ENCODE measurements around the gene PREX1. TPM values are rescaled to one million over a fixed set of nuclear protein-coding genes. Genes with fewer than 3 reads are reported as not detected.

The PREX1 gene
- total RNA-seq, 1 donor from 2014 or later: 65.5 TPM

- Mint-ChIP-seq H3K36me3 (ENCODE audit: low read depth) (peaks cover 50% of the 10 kb centered on the region), H3K9me3 (no peaks in the 10 kb centered on the region), H3K4me3 (no peak overlapping the region), H3K4me1 (peaks cover 48% of the 10 kb centered on the region), H3K27me3 (no peaks in the 10 kb centered on the region), H3K27ac (no peak overlapping the region)
- no peak for DNase-seq
- intact Hi-C loops (cut with micrococcal nuclease): no loop called here
These were observed 117.3 kb downstream of the PREX1 start for GRCh38 chr20:48710341-48711043.

- H3K27ac Mint-ChIP-seq: peak overlapping the region; percentile 32
- peaks cover 53% of the 10 kb centered on the region for H3K36me3 Mint-ChIP-seq (ENCODE audit: low read depth)
- H3K4me3 Mint-ChIP-seq: no peak overlapping the region
- H3K4me1 Mint-ChIP-seq: peaks cover 44% of the 10 kb centered on the region
- DNase-seq: no peak
- H3K9me3 Mint-ChIP-seq: no peaks in the 10 kb centered on the region
- intact Hi-C loops (cut with micrococcal nuclease): no loop called here
- H3K27me3 Mint-ChIP-seq: no peaks in the 10 kb centered on the region
These were observed 118.1 kb downstream of the PREX1 start for GRCh38 chr20:48709744-48710143.

- Mint-ChIP-seq H3K36me3 (ENCODE audit: low read depth) (peaks cover 52% of the 10 kb centered on the region), H3K27ac (peak overlapping the region; percentile 32), H3K9me3 (no peaks in the 10 kb centered on the region), H3K4me1 (peaks cover 41% of the 10 kb centered on the region), H3K27me3 (no peaks in the 10 kb centered on the region), H3K4me3 (no peak overlapping the region)
- no peak for DNase-seq
- intact Hi-C loops (cut with micrococcal nuclease): no loop called here
These were observed 118.6 kb downstream of the PREX1 start for GRCh38 chr20:48709058-48709691.

- no peak for DNase-seq
- intact Hi-C loops (cut with micrococcal nuclease): no loop called here
- H3K36me3 Mint-ChIP-seq (ENCODE audit: low read depth): peaks cover 51% of the 10 kb centered on the region
- H3K9me3 Mint-ChIP-seq: no peaks in the 10 kb centered on the region
- peak overlapping the region; percentile 23 for H3K27ac Mint-ChIP-seq
- H3K27me3 Mint-ChIP-seq: no peaks in the 10 kb centered on the region
- H3K4me3 Mint-ChIP-seq: no peak overlapping the region
- H3K4me1 Mint-ChIP-seq: peaks cover 37% of the 10 kb centered on the region
These were observed 119.2 kb downstream of the PREX1 start for GRCh38 chr20:48708630-48709029.

- Mint-ChIP-seq H3K27ac (peak overlapping the region; percentile 23), H3K4me1 (peaks cover 37% of the 10 kb centered on the region), H3K36me3 (ENCODE audit: low read depth) (peaks cover 51% of the 10 kb centered on the region), H3K27me3 (no peaks in the 10 kb centered on the region), H3K4me3 (no peak overlapping the region), H3K9me3 (no peaks in the 10 kb centered on the region)
- DNase-seq: no peak
- intact Hi-C loops (cut with micrococcal nuclease): no loop called here
These were observed 119.7 kb downstream of the PREX1 start for GRCh38 chr20:48708116-48708515.

- Mint-ChIP-seq H3K36me3 (ENCODE audit: low read depth) (peaks cover 45% of the 10 kb centered on the region), H3K27ac (peak overlapping the region; percentile 77), H3K4me3 (peak overlapping the region; percentile 45), H3K4me1 (peaks cover 32% of the 10 kb centered on the region), H3K9me3 (no peaks in the 10 kb centered on the region), H3K27me3 (no peaks in the 10 kb centered on the region)
- intact Hi-C loops (cut with micrococcal nuclease): no loop called here
- no peak for DNase-seq
These were observed 121.0 kb downstream of the PREX1 start for GRCh38 chr20:48706710-48707365.

DNA sequence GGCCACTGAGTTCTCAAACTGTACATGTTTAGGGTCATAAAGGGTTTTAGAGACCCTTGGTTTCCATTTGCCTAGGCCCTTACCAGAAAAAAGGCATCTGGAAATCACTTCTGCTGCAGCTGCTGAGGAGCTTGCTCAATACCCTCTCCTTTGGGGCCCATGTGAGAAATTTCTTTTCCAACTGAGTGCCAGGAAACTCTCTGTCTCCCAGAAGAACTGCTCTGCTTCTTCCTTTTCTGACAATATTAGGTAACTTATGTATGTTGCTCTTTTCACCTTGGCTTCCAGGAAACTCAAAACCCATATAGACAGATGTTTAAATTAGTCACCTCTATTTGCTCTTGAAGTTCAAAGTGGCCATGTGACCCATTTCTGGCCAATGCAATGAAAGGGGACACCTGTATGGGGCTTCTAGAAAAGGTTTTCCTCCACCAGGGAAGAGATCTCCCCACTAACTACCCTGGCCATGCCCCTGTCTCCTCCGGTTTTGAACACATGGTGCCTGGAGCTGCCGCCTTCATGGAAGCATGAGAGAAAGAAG, 121.6 kb downstream of the PREX1 start:
- Mint-ChIP-seq H3K4me1 (peaks cover 31% of the 10 kb centered on the region), H3K36me3 (ENCODE audit: low read depth) (peaks cover 50% of the 10 kb centered on the region), H3K27ac (peak overlapping the region; percentile 64), H3K4me3 (no peak overlapping the region), H3K9me3 (no peaks in the 10 kb centered on the region), H3K27me3 (no peaks in the 10 kb centered on the region)
- intact Hi-C loops (cut with micrococcal nuclease): no loop called here
- DNase-seq: no peak

GRCh38 chr20:48705240-48706115, 122.3 kb downstream of the PREX1 start:
- no peak for DNase-seq
- Mint-ChIP-seq H3K27ac (peak overlapping the region; percentile 66), H3K4me1 (peaks cover 32% of the 10 kb centered on the region), H3K4me3 (no peak overlapping the region), H3K9me3 (no peaks in the 10 kb centered on the region), H3K27me3 (no peaks in the 10 kb centered on the region), H3K36me3 (ENCODE audit: low read depth) (peaks cover 55% of the 10 kb centered on the region)
- intact Hi-C loops (cut with micrococcal nuclease): no loop called here

- DNase-seq: no peak
- H3K4me1 Mint-ChIP-seq: peaks cover 32% of the 10 kb centered on the region
- H3K27me3 Mint-ChIP-seq: no peaks in the 10 kb centered on the region
- H3K4me3 Mint-ChIP-seq: no peak overlapping the region
- H3K36me3 Mint-ChIP-seq (ENCODE audit: low read depth): peaks cover 58% of the 10 kb centered on the region
- peaks cover under 1% of the 10 kb centered on the region for H3K9me3 Mint-ChIP-seq
- no peak overlapping the region for H3K27ac Mint-ChIP-seq
- intact Hi-C loops (cut with micrococcal nuclease): no loop called here
These were observed 123.0 kb downstream of the PREX1 start for GRCh38 chr20:48704761-48705160.

DNA sequence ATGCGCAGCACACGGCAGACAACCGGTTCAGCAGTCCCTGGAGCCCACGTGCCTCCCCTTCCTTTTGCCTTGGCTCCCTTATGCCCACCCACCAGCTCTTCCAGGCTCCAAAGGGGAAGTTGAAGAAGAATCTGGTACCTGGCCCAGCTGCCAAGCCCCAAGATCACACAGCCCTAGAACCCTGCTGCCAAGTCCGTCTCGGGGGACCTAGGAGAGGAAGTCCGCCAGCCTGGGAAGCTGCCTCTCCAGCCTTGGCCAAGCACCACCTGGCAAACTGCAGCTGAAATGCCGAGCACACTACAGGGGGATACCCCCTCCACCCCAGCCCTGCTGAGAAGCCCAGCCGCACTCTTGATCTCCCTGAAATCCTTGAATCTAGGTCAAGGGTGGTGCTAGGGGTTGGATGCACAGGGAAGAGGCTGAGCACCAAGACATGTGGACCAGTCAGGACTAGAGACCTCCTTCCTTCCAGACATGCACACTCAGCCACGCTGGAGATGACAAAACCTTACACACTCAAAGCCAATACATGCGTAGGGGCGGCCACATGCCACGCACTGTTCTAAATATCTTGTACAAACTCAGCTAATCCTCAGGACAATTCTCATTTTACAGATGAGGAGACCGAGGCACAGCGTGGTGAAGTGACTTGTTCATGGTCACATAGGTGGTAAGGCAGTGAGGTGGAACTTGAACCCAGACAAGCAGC, 124.1 kb downstream of the PREX1 start:
- peaks cover 60% of the 10 kb centered on the region for H3K36me3 Mint-ChIP-seq (ENCODE audit: low read depth)
- H3K27me3 Mint-ChIP-seq: no peaks in the 10 kb centered on the region
- H3K4me3 Mint-ChIP-seq: no peak overlapping the region
- H3K27ac Mint-ChIP-seq: no peak overlapping the region
- peaks cover 38% of the 10 kb centered on the region for H3K4me1 Mint-ChIP-seq
- intact Hi-C loops (cut with micrococcal nuclease): no loop called here
- H3K9me3 Mint-ChIP-seq: peaks cover 5% of the 10 kb centered on the region
- no peak for DNase-seq

DNA sequence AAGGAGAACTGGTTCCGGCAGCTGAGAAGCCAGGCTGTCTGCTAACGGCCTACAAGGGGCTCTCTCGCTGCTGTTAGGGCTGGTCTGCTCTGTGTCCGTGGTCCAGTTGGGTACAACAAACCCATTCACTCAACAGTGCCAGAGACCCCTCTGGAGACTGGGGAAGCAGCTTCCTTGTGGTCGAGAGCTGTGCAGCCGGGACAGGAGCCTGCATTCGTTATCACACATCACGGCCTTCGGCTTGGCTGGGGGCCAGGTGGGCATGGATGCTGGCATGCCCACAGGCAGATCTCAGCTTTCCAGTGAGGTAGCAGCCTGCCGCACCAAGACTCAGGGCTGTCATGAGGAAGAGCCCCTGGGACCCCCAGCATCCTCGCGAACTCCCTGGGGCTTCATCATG, 124.7 kb downstream of the PREX1 start:
- Mint-ChIP-seq H3K36me3 (ENCODE audit: low read depth) (peaks cover 60% of the 10 kb centered on the region), H3K4me3 (no peak overlapping the region), H3K27ac (no peak overlapping the region), H3K9me3 (peaks cover 5% of the 10 kb centered on the region), H3K27me3 (no peaks in the 10 kb centered on the region), H3K4me1 (peaks cover 34% of the 10 kb centered on the region)
- DNase-seq: no peak
- intact Hi-C loops (cut with micrococcal nuclease): no loop called here

DNA sequence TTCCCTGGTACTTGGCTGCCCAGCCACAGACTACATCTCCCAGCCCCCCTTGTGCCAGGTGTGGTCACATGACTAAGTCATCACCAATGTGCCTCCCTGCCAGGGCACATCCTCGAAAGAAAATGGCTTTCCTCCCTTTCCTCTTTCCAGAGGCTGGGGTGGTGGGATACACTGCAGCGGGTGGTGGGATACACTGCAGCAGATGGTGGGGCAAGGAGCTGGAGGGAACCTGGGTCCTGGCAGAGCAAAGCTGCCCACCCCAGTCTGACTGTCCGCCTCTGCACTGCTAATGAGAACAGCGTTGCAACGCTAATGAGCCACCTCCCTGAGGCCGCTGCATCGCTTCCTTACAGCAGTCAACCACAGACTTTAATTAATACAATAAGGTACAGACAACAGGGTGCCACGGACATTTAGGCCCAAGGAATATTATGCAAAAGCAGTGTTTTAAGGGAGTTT, 125.3 kb downstream of the PREX1 start:
- no peak overlapping the region for H3K4me3 Mint-ChIP-seq
- peaks cover 5% of the 10 kb centered on the region for H3K9me3 Mint-ChIP-seq
- H3K4me1 Mint-ChIP-seq: peaks cover 31% of the 10 kb centered on the region
- no peak overlapping the region for H3K27ac Mint-ChIP-seq
- intact Hi-C loops (cut with micrococcal nuclease): no loop called here
- H3K27me3 Mint-ChIP-seq: no peaks in the 10 kb centered on the region
- H3K36me3 Mint-ChIP-seq (ENCODE audit: low read depth): peaks cover 61% of the 10 kb centered on the region
- DNase-seq: no peak

- intact Hi-C loops (cut with micrococcal nuclease): no loop called here
- Mint-ChIP-seq H3K4me3 (no peak overlapping the region), H3K27me3 (no peaks in the 10 kb centered on the region), H3K27ac (peak overlapping the region; percentile 40), H3K9me3 (peaks cover 5% of the 10 kb centered on the region), H3K4me1 (peaks cover 23% of the 10 kb centered on the region), H3K36me3 (ENCODE audit: low read depth) (peaks cover 57% of the 10 kb centered on the region)
- no peak for DNase-seq
These were observed 126.1 kb downstream of the PREX1 start for GRCh38 chr20:48701702-48702101.

All from activated CD4-positive, alpha-beta T cell treated with anti-CD3 and anti-CD28 coated beads, Interleukin-2, amount 10 ng/mL, durations not matched to agents 24 days and 14 days (primary cell).